OCI-LY1 (cell line): ENCODE results near the gene AMPH.

Experiments used
- H2AFZ ChIP-seq: fragments of 200-600 bp; sonication (generic), shearing (Covaris generic); 2 replicates; pipeline ENCODE4 v1.6.0; 2014; ENCODE audit warnings: antibody characterized with exemption, mild to moderate bottlenecking, low read length
- H3F3A ChIP-seq: fragments of 200-600 bp; sonication (generic), shearing (Covaris generic); 2 replicates; pipeline ENCODE4 v1.6.0; 2014; ENCODE audit warnings: mild to moderate bottlenecking, antibody characterized with exemption, low read length, moderate library complexity; ENCODE audit not compliant: insufficient read depth
- H3K27ac ChIP-seq: fragments of 200-600 bp; sonication (generic); 2 replicates; pipeline ENCODE4 v1.5.1; 2014; ENCODE audit warnings: low read length, mixed run types, mild to moderate bottlenecking, low read depth; ENCODE audit not compliant: poor library complexity, severe bottlenecking
- H3K27me3 ChIP-seq: fragments of 200-600 bp; sonication (generic); 2 replicates; pipeline ENCODE4 v1.6.0; 2014; ENCODE audit warnings: antibody characterized with exemption, mild to moderate bottlenecking, low read length, moderate library complexity; ENCODE audit not compliant: insufficient read depth
- H3K36me3 ChIP-seq: fragments of 200-600 bp; sonication (generic); 2 replicates; pipeline ENCODE4 v1.6.1; 2014; ENCODE audit warnings: mild to moderate bottlenecking, antibody characterized with exemption, low read length, moderate library complexity, mixed read lengths; ENCODE audit not compliant: insufficient read depth
- H3K4me1 ChIP-seq: fragments of 200-600 bp; sonication (generic); 2 replicates; pipeline ENCODE4 v1.5.1; 2014; ENCODE audit warnings: mild to moderate bottlenecking, low read length, moderate library complexity; ENCODE audit not compliant: insufficient read depth, severe bottlenecking
- H3K4me2 ChIP-seq: fragments of 200-600 bp; sonication (generic), shearing (Covaris generic); 2 replicates; pipeline ENCODE4 v1.6.1; 2014; ENCODE audit warnings: low read length
- H3K4me3 ChIP-seq: fragments of 200-600 bp; sonication (generic); 2 replicates; pipeline ENCODE4 v1.5.1; 2014; ENCODE audit warnings: low read length, low read depth, mild to moderate bottlenecking, mixed read lengths; ENCODE audit not compliant: poor library complexity, severe bottlenecking
- H3K79me2 ChIP-seq: fragments of 200-600 bp; shearing (Covaris generic); 2 replicates; pipeline ENCODE4 v1.6.1; 2016; ENCODE audit warnings: mixed run types, low read length, mixed read lengths; ENCODE audit not compliant: insufficient read depth
- H3K9ac ChIP-seq: fragments of 200-600 bp; sonication (generic), shearing (Covaris generic); 2 replicates; pipeline ENCODE4 v1.6.1; 2014; ENCODE audit warnings: mild to moderate bottlenecking, low read length, mixed read lengths
- H3K9me2 ChIP-seq: fragments of 200-600 bp; sonication (generic), shearing (Covaris generic); 2 replicates; pipeline ENCODE4 v1.6.1; 2014; ENCODE audit warnings: low read depth, mild to moderate bottlenecking, low read length, mixed read lengths
- H3K9me3 ChIP-seq: fragments of 200-600 bp; shearing (Covaris generic); 2 replicates; pipeline ENCODE4 v1.6.1; 2014; ENCODE audit warnings: low read length, mixed read lengths
- H4K20me1 ChIP-seq: fragments of 200-600 bp; sonication (generic), shearing (Covaris generic); 2 replicates; pipeline ENCODE4 v1.6.0; 2016; ENCODE audit warnings: mild to moderate bottlenecking, low read length; ENCODE audit not compliant: insufficient read depth
- EZH2 ChIP-seq: fragments of 200-600 bp; sonication (generic), shearing (Covaris generic); IDR thresholded peaks from 2 replicates; pipeline ENCODE4 v1.8.0; 2017; ENCODE audit warnings: borderline replicate concordance, mixed run types, mild to moderate bottlenecking, antibody characterized with exemption, low read length, moderate library complexity, mixed read lengths
- TF ChIP-seq, protein P1 (sequence below): fragments of 200-600 bp; sonication (generic), shearing (Covaris generic); IDR thresholded peaks from 2 replicates; pipeline ENCODE4 v1.5.1; 2017; ENCODE audit warnings: mild to moderate bottlenecking, antibody characterized with exemption, low read length, moderate library complexity, mixed read lengths

The AMPH gene

GRCh38 chr7:38478404-38478803 lies 152.8 kb downstream of the AMPH start:
- no peaks in the 10 kb centered on the region for H3F3A ChIP-seq
- no peak overlapping the region for H3K27ac ChIP-seq
- no peak overlapping the region for H3K4me3 ChIP-seq
- H3K9me3 ChIP-seq, result no peaks in the 10 kb centered on the region
- H3K9ac ChIP-seq, result no peak overlapping the region
- no peaks in the 10 kb centered on the region for H3K36me3 ChIP-seq
- H3K27me3 ChIP-seq, result no peaks in the 10 kb centered on the region
- no peaks in the 10 kb centered on the region for H3K79me2 ChIP-seq
- H3K4me2 ChIP-seq, result no peak overlapping the region
- H4K20me1 ChIP-seq, result no peaks in the 10 kb centered on the region; the same call in 1 of the 2 replicates
- no peaks in the 10 kb centered on the region for H3K9me2 ChIP-seq
- no peak overlapping the region for H2AFZ ChIP-seq
- no peak for TF ChIP-seq EZH2
- TF ChIP-seq, protein P1, sequence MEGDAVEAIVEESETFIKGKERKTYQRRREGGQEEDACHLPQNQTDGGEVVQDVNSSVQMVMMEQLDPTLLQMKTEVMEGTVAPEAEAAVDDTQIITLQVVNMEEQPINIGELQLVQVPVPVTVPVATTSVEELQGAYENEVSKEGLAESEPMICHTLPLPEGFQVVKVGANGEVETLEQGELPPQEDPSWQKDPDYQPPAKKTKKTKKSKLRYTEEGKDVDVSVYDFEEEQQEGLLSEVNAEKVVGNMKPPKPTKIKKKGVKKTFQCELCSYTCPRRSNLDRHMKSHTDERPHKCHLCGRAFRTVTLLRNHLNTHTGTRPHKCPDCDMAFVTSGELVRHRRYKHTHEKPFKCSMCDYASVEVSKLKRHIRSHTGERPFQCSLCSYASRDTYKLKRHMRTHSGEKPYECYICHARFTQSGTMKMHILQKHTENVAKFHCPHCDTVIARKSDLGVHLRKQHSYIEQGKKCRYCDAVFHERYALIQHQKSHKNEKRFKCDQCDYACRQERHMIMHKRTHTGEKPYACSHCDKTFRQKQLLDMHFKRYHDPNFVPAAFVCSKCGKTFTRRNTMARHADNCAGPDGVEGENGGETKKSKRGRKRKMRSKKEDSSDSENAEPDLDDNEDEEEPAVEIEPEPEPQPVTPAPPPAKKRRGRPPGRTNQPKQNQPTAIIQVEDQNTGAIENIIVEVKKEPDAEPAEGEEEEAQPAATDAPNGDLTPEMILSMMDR, result no peak
- H3K4me1 ChIP-seq, result no peaks in the 10 kb centered on the region

- no peaks in the 10 kb centered on the region for H3K36me3 ChIP-seq
- H3K27me3 ChIP-seq, result no peaks in the 10 kb centered on the region
- H4K20me1 ChIP-seq, result no peaks in the 10 kb centered on the region; the same call in 1 of the 2 replicates
- H3K4me3 ChIP-seq, result no peak overlapping the region
- no peak overlapping the region for H3K9ac ChIP-seq
- no peak overlapping the region for H3K27ac ChIP-seq
- H2AFZ ChIP-seq, result no peak overlapping the region
- no peaks in the 10 kb centered on the region for H3F3A ChIP-seq
- no peaks in the 10 kb centered on the region for H3K9me3 ChIP-seq
- no peak overlapping the region for H3K4me2 ChIP-seq
- TF ChIP-seq EZH2, result no peak
- TF ChIP-seq, protein P1, result no peak
- H3K4me1 ChIP-seq, result no peaks in the 10 kb centered on the region
- no peaks in the 10 kb centered on the region for H3K9me2 ChIP-seq
- H3K79me2 ChIP-seq, result no peaks in the 10 kb centered on the region
Measured at GRCh38 chr7:38477333-38477732, 153.8 kb downstream of the AMPH start.

GRCh38 chr7:38476764-38477163 lies 154.4 kb downstream of the AMPH start:
- H4K20me1 ChIP-seq, result no peaks in the 10 kb centered on the region; the same call in 1 of the 2 replicates
- no peak overlapping the region for H3K27ac ChIP-seq
- no peaks in the 10 kb centered on the region for H3K9me3 ChIP-seq
- TF ChIP-seq, protein P1, result no peak
- no peak for TF ChIP-seq EZH2
- no peaks in the 10 kb centered on the region for H3K4me1 ChIP-seq
- no peaks in the 10 kb centered on the region for H3K79me2 ChIP-seq
- H2AFZ ChIP-seq, result no peak overlapping the region
- no peak overlapping the region for H3K9ac ChIP-seq
- no peaks in the 10 kb centered on the region for H3K27me3 ChIP-seq
- no peak overlapping the region for H3K4me2 ChIP-seq
- no peak overlapping the region for H3K4me3 ChIP-seq
- H3F3A ChIP-seq, result no peaks in the 10 kb centered on the region
- H3K36me3 ChIP-seq, result no peaks in the 10 kb centered on the region
- H3K9me2 ChIP-seq, result no peaks in the 10 kb centered on the region
